ENCODE results near the gene POU2F3. TPM values are rescaled to one million over a fixed set of nuclear protein-coding genes. Genes with fewer than 3 reads are reported as not detected.
A peak's percentile ranks its signal among the peaks of the same experiment; 100 is the strongest.

The POU2F3 gene
- total and polyA plus RNA-seq, 2 experiments from 2014 or later, result not detected

GRCh38 chr11:120339394-120339890 is 99.5 kb downstream of the POU2F3 start:
- peak; percentile 18 for DNase-seq (ENCODE audit: low spot score)
- H3K4me1 ChIP-seq (ENCODE audit: insufficient read depth), result peaks cover 28% of the 10 kb centered on the region
- H3K9me2 ChIP-seq (replicated peaks; ENCODE audit: insufficient read depth), result no peaks in the 10 kb centered on the region
- WGBS (ENCODE audit: low lambda C conversion rate, missing lambda C conversion rate), result 20% methylated on average over 6 of the region's 6 CpGs
- TF ChIP-seq EZH2phosphoT487 (IDR thresholded peaks at IDR 0.05; ENCODE audit: low read depth, severe bottlenecking, unreplicated experiment), result no peak
- no peak for TF ChIP-seq EZH2 (IDR thresholded peaks at IDR 0.05; ENCODE audit: borderline replicate concordance)
- no peak for TF ChIP-seq CTCF (IDR thresholded peaks at IDR 0.05; ENCODE audit: poor library complexity)
- H3K27ac ChIP-seq, result peak overlapping the region; percentile 99
- peak overlapping the region; percentile 89 for H3K4me2 ChIP-seq
- H4K20me1 ChIP-seq (ENCODE audit: insufficient read depth, poor library complexity, severe bottlenecking), result peaks cover 63% of the 10 kb centered on the region
- H3K9me3 ChIP-seq (ENCODE audit: low read depth), result no peaks in the 10 kb centered on the region
- H3K4me3 ChIP-seq, result peak overlapping the region; percentile 92
- no peak overlapping the region for H2AFZ ChIP-seq
- H3K27me3 ChIP-seq, result no peaks in the 10 kb centered on the region
- H3K79me2 ChIP-seq, result peaks cover 78% of the 10 kb centered on the region
- H3K36me3 ChIP-seq (replicated peaks; ENCODE audit: insufficient read depth, low read depth), result no peaks in the 10 kb centered on the region

GRCh38 chr11:120340529-120340928 is 100.6 kb downstream of the POU2F3 start:
- H3K27ac ChIP-seq, result peak overlapping the region; percentile 99
- H3K9me2 ChIP-seq (replicated peaks; ENCODE audit: insufficient read depth), result no peaks in the 10 kb centered on the region
- H2AFZ ChIP-seq, result no peak overlapping the region
- no peak for DNase-seq (ENCODE audit: low spot score)
- H3K9me3 ChIP-seq (ENCODE audit: low read depth), result no peaks in the 10 kb centered on the region
- H3K36me3 ChIP-seq (replicated peaks; ENCODE audit: insufficient read depth, low read depth), result no peaks in the 10 kb centered on the region
- no peaks in the 10 kb centered on the region for H3K27me3 ChIP-seq
- peak overlapping the region; percentile 2 for H3K4me3 ChIP-seq
- H4K20me1 ChIP-seq (ENCODE audit: insufficient read depth, poor library complexity, severe bottlenecking), result peaks cover 71% of the 10 kb centered on the region
- TF ChIP-seq EZH2phosphoT487 (IDR thresholded peaks at IDR 0.05; ENCODE audit: low read depth, severe bottlenecking, unreplicated experiment), result no peak
- peaks cover 89% of the 10 kb centered on the region for H3K79me2 ChIP-seq
- WGBS (ENCODE audit: low lambda C conversion rate, missing lambda C conversion rate), result 59% methylated on average over 2 of the region's 2 CpGs
- H3K4me1 ChIP-seq (ENCODE audit: insufficient read depth), result peaks cover 28% of the 10 kb centered on the region
- peak overlapping the region; percentile 89 for H3K4me2 ChIP-seq

GRCh38 chr11:120342226-120342625 is 102.3 kb downstream of the POU2F3 start:
- no peaks in the 10 kb centered on the region for H3K36me3 ChIP-seq (replicated peaks; ENCODE audit: insufficient read depth, low read depth)
- H4K20me1 ChIP-seq (ENCODE audit: insufficient read depth, poor library complexity, severe bottlenecking), result peaks cover 80% of the 10 kb centered on the region
- no peak overlapping the region for H3K4me3 ChIP-seq
- H3K9me2 ChIP-seq (replicated peaks; ENCODE audit: insufficient read depth), result no peaks in the 10 kb centered on the region
- H2AFZ ChIP-seq, result no peak overlapping the region
- 92% methylated on average over 3 of the region's 3 CpGs for WGBS (ENCODE audit: low lambda C conversion rate, missing lambda C conversion rate)
- no peak overlapping the region for H3K27ac ChIP-seq
- no peaks in the 10 kb centered on the region for H3K9me3 ChIP-seq (ENCODE audit: low read depth)
- peaks cover 40% of the 10 kb centered on the region for H3K4me1 ChIP-seq (ENCODE audit: insufficient read depth)
- peaks cover 97% of the 10 kb centered on the region for H3K79me2 ChIP-seq
- no peak overlapping the region for H3K4me2 ChIP-seq
- H3K27me3 ChIP-seq, result no peaks in the 10 kb centered on the region
- no peak for DNase-seq (ENCODE audit: low spot score)
- TF ChIP-seq CTCF (IDR thresholded peaks at IDR 0.05; ENCODE audit: poor library complexity) (no peak), EZH2 (IDR thresholded peaks at IDR 0.05; ENCODE audit: borderline replicate concordance) (no peak)

- H3K4me1 ChIP-seq (ENCODE audit: insufficient read depth), result peaks cover 44% of the 10 kb centered on the region
- no peak overlapping the region for H3K4me2 ChIP-seq
- H3K9me3 ChIP-seq (ENCODE audit: low read depth), result no peaks in the 10 kb centered on the region
- no peak overlapping the region for H3K4me3 ChIP-seq
- no peaks in the 10 kb centered on the region for H3K36me3 ChIP-seq (replicated peaks; ENCODE audit: insufficient read depth, low read depth)
- no peak for TF ChIP-seq EZH2phosphoT487 (IDR thresholded peaks at IDR 0.05; ENCODE audit: low read depth, severe bottlenecking, unreplicated experiment)
- TF ChIP-seq CTCF (IDR thresholded peaks at IDR 0.05; ENCODE audit: poor library complexity), result no peak
- no peak for TF ChIP-seq EZH2 (IDR thresholded peaks at IDR 0.05; ENCODE audit: borderline replicate concordance)
- H3K9me2 ChIP-seq (replicated peaks; ENCODE audit: insufficient read depth), result no peaks in the 10 kb centered on the region
- H3K79me2 ChIP-seq, result peaks cover 96% of the 10 kb centered on the region
- H3K27ac ChIP-seq, result no peak overlapping the region
- H3K27me3 ChIP-seq, result no peaks in the 10 kb centered on the region
- no peak for DNase-seq (ENCODE audit: low spot score)
- 100% methylated on average over 3 of the region's 3 CpGs for WGBS (ENCODE audit: low lambda C conversion rate, missing lambda C conversion rate)
- peaks cover 77% of the 10 kb centered on the region for H4K20me1 ChIP-seq (ENCODE audit: insufficient read depth, poor library complexity, severe bottlenecking)
- no peak overlapping the region for H2AFZ ChIP-seq
Measured at GRCh38 chr11:120342678-120343077, 102.7 kb downstream of the POU2F3 start.
